GM21447 (cell line): Measurements from ENCODE around the gene NEK1.
"Not testable (repeated sequence)": the region's sequence is repeated elsewhere in the genome, so short reads cannot be mapped to it uniquely, and the experiment has no call there.

ENCODE experiments used
- ATAC-seq: cut with Tn5 transposase; IDR thresholded peaks from one replicate; pipeline ENCODE4 v1.9.1; 2021; ENCODE audit not compliant: unreplicated experiment

The NEK1 gene

GRCh38 chr4:169628579-169628978, 16.2 kb upstream of the NEK1 start:
- ATAC-seq, result no peak

GRCh38 chr4:169627307-169627706, 14.9 kb upstream of the NEK1 start:
- peak; percentile 66 for ATAC-seq

GRCh38 chr4:169626331-169627282, 14.2 kb upstream of the NEK1 start:
- no peak for ATAC-seq

GRCh38 chr4:169625886-169626285, 13.5 kb upstream of the NEK1 start:
- ATAC-seq, result no peak

GRCh38 chr4:169624012-169624411, 11.6 kb upstream of the NEK1 start:
- not testable (repeated sequence) for ATAC-seq

- ATAC-seq, result no peak
These were observed 10.2 kb upstream of the NEK1 start for GRCh38 chr4:169622566-169622965.

- peak; percentile 18 for ATAC-seq
These were observed 9.5 kb upstream of the NEK1 start for GRCh38 chr4:169621731-169622492.

GRCh38 chr4:169620880-169621248, 8.5 kb upstream of the NEK1 start:
- no peak for ATAC-seq

GRCh38 chr4:169619958-169620879, 7.8 kb upstream of the NEK1 start, which contains the start of gene CLCN3:
CLCN3 (plus strand) TSS chr4:169620578; CDS start chr4:169635929, 15,351 bp downstream.
- peak; percentile 86 for ATAC-seq

- ATAC-seq, result peak; percentile 44
These were observed 7.2 kb upstream of the NEK1 start for GRCh38 chr4:169619518-169619957.

GRCh38 chr4:169618986-169619385, 6.6 kb upstream of the NEK1 start:
- no peak for ATAC-seq

GRCh38 chr4:169618286-169618685, 5.9 kb upstream of the NEK1 start:
- ATAC-seq, result no peak

GRCh38 chr4:169617306-169617705, 4.9 kb upstream of the NEK1 start:
- no peak for ATAC-seq

- no peak for ATAC-seq
These were observed 4.5 kb upstream of the NEK1 start for GRCh38 chr4:169616846-169617245.

GRCh38 chr4:169615467-169616106, 3.2 kb upstream of the NEK1 start:
- ATAC-seq, result no peak

- ATAC-seq, result peak; percentile 48
These were observed 782 bp upstream of the NEK1 start for GRCh38 chr4:169612871-169613859.

GRCh38 chr4:169611157-169611556, 1.2 kb downstream of the NEK1 start:
- no peak for ATAC-seq

- ATAC-seq, result no peak
These were observed 7.5 kb downstream of the NEK1 start for GRCh38 chr4:169604903-169605331.
